Activated CD8-positive, alpha-beta memory T cell treated with anti-CD3 and anti-CD28 coated beads, Interleukin-2, amount 50 U/mL, for 48 hours (primary cell): ENCODE data around the gene CADM4.
"Not testable (repeated sequence)": the region's sequence is repeated elsewhere in the genome, so short reads cannot be mapped to it uniquely, and the experiment has no call there.

Source experiments
- DNase-seq: peaks from one replicate; pipeline ENCODE4 v3.0.0-alpha.2; 2020

CADM4 gene, protein sequence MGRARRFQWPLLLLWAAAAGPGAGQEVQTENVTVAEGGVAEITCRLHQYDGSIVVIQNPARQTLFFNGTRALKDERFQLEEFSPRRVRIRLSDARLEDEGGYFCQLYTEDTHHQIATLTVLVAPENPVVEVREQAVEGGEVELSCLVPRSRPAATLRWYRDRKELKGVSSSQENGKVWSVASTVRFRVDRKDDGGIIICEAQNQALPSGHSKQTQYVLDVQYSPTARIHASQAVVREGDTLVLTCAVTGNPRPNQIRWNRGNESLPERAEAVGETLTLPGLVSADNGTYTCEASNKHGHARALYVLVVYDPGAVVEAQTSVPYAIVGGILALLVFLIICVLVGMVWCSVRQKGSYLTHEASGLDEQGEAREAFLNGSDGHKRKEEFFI

DNA sequence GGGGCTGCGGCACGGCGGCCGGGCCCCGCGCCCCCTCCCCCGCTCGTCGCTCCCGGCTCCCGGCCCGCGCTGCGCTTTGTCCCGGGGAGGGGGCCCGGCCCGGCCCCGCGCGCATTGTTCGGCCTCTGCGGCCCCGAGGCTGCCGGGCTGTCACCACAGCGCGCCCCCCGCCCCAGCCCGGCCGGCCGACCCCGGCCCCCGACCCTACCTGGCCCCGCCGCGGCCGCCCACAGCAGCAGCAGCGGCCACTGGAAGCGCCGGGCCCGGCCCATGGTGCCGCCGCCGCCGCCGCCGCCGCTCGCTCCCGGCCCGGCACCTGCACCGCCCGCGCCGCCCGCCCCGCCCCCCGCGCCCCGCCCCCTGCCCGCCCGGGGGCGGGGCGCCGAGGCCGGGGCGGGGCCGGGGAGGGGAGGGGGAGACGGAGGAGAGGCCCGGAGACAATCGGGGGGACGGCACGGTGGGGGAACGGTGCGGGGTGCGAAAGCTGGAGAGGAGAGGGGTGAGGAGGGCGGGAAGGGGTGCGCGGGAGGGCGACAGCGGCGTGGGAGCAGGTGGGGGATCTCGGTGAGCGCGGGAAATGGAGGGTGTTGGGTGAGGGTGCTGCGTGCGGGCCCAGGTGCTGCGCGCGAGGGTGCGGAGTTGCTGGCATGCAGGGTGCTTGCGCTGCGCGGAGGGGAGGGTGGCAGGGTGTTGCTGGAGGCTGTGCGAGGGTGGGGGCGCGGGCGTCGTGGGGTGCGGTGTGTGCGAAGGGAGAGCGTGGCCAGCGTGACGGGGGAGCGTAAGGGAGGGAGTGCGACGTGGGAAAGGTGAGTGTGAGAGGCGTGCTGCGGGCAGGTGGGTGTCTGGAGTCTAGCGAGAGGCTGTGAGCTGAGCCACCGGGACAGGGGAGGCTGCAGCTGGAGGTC is at the start of gene CADM4:
Gene CADM4, minus strand, starts transcription at position 332 of the 905 bp plus-strand sequence. Its CDS starts 60 bp downstream, at position 272.
- DNase-seq = peak; percentile 73

DNA sequence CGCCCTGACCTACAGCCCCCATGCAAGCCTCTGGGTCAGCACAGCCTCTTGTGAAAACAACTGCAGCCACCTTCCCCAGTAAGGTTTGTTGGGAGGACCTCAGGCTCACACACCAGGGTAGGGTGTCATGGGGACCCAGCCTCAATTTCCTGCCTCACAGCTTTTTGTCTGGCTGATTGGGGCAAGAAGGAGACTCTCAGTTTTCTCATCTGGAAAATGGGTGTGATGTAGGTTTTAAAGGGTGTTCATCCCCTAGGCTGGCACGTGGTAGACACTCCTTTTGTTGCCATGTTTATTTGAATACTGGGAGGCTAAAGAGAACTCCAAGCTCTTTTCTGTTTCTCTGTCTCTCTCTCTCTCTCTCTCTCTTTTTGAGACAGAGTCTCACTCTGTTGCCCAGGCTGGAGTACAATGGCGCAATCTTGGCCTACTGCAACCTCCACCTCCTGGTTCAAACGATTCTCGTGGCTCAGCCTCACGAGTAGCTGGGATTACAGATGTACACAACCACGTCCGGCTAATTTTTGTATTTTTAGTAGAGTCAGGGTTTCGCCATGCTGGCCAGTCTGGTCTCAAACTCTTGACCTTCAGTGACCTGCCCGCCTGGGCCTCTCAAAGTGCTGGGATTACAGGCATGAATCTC is 48.5 kb upstream of the CADM4 start:
- DNase-seq = no peak

DNA sequence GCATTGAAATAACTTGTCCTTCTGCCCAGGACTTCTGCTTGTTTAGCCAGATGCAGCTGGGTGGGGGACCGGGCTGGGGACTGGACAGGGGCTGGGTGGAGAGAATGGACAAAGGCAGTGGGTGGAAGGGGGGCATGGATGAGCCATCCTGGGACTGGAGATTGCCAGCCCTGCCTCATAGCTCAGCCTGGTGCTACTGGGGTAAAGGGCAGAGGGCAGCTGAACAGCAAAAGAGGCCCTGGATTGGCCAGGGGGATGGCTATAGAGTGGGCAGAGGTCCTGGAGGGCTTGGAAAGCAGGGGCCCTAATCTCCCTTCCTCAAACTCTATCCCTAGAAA is 48.0 kb upstream of the CADM4 start:
- DNase-seq = no peak

DNA sequence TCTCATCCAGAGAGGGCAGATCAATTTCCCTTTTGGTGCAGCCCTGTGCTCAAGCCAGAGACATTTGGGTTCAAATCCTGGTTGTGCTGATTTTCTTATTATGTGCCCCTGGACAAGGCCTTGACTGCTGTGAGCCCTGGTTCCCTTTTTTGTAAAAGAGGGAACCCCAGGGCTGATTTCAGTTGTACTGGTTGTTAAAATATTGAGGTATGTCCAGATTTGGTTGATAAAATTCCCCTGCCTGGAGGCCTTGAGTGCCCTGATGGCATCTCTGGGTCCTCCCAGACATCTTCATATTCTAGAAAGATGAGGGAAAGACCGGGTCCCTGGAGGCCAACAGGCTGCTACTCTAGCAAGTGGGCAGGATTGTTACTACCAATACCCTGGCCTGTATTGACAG is 44.7 kb upstream of the CADM4 start:
- DNase-seq = no peak

DNA sequence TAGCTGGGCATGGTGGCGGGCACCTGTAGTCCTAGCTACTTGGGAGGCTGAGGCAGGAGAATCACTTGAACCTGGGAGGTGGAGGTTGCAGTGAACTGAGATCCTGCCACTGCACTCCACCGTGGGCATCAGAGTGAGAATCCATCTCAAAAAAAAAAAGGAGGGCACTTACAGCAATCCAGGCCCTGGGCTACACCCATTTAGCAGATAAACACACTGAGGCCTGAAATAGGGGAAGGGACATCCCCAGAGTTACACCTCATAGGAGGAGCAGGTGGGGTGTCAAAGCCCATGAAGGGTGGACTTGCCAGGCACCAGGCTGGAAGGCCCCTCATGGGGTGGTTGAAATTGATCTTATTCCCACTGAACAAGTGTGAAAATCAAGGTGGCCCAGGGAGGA is 44.3 kb upstream of the CADM4 start:
- no peak for DNase-seq

DNA sequence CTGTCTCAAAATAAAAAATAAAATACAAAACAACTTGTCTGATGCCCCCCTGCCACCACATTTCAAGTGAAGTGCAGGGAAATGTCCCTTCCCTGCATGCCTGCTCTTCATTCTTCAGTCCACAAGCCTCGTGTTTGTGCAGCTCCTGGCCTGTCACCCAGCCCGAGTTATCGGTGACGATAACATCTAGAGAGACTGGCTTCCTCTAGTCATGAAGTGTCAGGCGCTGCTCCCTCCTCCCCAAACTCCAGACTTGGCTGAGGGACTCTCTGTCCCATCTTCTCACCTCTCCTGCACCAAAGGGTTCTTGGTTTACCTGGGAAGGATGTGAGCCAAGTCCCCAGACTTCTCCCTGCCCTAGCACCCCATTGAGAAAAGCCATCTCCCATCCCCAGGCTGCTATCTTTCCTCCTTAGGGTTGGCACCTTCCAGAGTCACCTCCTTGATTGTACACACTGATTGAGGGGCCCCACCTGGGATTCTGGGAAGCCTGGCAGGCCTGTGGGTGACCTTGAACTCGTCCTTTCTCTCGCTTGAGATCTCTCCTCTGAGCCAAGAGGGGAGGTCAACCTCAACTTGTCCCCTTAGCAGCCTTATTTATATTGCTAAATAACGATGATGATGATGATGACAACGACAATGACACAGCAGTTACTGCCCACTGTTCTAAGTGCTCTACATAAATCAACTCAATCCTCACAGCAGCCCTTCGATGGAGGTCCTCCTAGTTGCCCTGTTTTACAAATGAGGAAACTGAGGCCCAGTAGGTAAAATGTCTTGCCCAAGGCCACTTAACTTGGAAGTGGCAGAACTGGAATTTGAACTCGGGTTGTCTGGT is 43.4 kb upstream of the CADM4 start:
- no peak for DNase-seq

DNA sequence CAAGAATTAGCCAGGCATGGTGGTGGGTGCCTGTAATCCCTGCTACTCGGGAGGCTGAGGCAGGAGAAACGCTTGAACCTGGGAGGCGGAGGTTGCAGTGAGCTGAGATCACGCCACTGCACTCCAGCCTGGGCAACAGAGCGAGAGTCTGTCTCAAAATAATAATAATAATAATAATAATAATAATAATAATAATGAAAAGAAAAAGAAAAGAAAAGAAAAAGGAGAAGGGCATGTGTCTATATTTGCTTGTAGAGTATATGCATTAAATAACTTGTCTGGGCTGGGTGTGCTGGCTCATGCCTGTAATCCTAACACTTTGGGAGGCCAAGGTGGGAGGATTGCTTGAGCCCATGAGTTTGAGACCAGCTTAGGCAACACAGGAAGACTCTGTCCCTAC is 42.6 kb upstream of the CADM4 start:
- DNase-seq = not testable (repeated sequence)

DNA sequence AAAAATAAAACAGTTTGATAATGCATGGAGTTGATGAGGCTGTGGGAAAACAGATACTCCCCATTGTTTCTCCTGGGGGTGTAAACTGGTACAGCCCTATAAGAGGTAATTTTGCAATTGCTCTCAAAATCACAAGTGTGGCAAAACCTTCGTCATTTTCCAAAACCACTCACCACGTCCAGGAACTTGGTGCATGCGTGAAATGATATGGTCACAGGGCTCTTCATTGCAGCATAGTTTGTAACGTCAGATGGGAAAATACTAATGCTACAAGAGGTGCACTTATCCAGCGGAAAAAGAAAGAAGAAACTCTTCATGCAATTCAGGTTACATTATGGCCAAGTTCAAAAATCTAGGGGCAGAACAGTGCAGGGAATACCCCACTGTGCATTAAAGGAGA is 42.2 kb upstream of the CADM4 start:
- no peak for DNase-seq

DNA sequence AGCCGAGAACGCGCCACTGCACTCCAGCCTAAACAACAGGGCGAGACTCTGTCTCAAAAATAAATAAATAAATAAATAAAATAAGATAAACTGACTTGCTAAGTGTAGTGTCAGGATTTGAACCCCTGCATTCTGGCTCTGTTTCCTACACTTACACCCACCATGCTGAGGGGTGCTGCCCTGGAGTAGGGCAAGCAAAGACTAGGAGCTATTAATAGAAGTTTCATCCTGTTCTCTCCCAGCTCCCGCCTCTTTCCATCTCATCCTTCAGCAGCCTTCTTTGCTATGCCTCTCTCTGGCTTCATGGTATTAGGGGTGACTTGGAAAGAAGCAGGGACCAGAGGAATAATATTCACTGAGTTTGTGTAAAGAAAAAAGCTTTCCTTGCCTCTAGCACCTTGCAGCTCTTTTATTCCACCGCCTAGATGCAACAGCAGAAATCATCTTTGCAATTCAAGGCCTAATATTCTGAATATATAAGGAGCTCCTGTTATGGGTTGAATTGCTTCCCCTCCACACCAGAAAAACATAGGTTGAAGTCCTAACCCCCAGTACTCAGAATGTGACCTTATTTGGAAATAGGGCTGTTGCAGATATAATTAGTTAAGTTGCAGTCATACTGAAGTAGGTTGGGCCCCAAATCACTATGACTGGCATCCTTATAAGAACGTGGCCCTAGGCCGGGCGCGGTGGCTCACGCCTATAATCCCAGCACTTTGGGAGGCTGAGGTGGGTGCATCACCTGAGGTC is 39.0 kb upstream of the CADM4 start:
- no peak for DNase-seq

DNA sequence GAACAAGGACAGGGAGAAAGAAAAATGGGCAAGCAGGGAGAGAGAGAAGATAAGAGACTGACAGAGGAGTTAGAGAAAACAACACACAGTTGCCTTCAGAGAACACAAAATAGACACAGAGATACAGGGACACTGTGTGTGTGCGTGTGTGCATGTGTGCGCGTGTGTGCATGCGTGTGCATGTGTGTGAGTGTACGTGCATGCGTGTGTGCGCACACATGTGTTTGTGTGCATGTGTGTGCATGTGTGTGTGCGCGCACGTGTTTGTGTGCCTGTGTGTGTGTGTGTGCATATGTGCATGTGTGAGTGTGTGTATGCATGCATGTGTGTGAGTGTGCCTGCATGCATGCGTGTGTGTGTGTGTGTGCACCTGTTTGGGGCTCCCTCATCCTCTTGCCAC is 36.3 kb upstream of the CADM4 start:
- DNase-seq = no peak

DNA sequence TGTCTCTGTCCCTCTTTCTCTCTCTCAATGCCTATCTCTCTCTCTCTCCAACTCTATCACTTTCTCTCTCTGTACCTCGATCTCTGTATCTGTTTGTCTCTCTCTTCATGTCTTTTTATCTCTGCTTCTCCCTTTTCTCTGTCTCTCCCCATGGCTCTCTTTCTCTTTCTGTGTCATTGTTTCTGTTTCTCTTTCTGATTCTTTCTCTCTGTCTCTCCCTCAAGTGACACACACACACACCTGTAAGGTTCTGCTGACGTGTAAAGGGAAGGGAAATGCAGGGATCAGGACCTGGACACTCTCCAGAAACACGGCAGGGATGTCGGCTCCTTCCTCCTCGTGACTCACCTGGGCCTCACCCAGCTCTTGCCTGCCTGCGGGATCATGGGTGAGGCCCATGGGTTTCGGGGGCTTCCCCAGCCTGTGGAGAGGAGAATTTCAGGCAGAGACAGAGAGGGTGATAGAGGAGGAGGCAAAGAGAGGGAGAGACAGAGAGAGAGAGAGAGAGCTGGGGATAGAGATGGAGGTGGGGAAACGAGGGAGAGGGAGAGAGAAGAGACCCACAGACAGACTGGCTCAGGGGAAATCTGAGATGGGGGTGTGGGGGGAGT is 35.7 kb upstream of the CADM4 start:
- DNase-seq = no peak

DNA sequence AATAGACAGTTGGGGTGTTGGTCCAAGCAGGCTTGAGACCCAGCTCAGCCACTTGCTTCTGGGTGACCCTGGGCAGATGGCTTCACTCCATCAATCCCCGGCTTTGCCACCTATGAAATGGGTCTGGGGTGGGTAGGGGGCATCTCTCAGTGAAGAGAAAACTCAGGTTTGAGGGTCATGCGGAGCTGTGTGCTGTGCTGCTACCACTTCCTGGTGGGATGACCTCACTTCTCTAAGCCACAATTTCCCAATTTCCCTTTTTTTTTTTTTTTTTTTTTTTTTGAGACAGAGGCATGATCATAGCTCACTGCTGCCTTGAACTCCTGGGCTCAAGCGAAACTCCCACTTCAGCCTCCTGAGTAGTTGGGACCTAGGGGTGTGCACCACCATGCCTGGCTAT is 34.9 kb upstream of the CADM4 start:
- DNase-seq = no peak

DNA sequence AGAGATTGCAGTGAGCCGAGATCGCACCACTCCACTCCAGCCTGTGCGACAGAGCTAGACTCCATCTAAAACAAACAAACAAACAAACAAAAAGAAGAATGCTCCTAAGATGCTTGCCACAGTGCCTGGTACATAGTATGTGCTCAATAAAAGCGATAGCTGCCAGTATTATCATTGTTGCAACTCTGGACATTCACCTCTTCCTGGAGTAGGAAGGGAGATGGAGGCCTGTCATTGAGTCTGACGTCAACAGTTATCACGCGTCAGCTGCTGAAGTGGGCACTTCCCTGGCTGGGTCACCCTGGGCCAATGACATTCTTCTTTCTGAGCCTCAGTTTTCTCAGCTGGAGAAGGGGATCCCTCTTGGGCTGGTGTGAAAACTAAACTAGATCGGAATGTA is 34.5 kb upstream of the CADM4 start:
- no peak for DNase-seq

DNA sequence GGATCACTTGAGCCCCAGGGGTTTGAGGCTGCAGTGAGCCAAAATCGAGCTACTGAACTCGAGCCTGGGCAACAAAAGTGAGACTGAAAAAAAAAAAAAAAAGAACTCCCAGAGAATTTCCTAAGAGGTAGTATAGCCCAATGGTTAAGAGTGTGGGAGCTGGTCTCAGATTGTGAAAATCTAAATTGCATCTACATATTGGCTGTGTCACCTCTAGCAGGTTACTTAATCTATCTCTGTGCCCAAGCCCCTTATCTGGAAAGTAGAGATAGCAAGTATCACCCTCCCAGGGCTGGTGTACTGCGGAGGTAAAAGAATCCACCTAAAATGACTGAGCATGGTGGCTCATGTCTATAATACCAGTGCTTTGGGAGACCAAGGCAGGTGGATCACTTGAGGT is 34.0 kb upstream of the CADM4 start:
- no peak for DNase-seq

DNA sequence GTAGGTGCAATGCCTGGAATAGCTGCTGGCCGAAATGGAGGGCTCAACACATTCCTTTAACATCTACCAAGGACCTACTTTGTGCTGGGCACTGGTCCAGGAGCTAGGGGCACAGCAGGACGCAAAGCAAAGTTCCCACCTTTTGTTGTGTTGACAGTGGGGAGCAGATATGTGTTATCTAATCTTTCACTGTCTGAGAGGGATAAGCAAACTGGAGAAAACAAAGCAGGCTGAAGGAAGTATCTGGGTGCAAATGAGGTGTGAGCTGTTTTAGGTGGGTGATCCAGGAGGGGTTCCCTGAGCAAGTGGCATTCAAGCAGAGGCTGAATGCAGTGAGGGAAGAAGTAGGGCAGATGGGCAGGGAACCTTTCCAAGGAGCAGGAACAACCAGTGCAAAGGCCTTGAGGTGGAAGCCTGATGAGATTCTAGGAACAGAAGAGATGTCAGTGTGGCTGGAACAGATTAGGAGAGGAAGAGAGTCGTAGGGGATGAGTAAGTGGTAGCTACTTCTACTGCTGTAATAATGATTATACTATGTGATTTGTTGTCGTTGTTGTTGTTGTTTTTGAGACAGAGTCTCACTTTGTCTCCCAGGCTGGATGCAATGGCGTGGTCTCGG is 32.5 kb upstream of the CADM4 start:
- DNase-seq = no peak

DNA sequence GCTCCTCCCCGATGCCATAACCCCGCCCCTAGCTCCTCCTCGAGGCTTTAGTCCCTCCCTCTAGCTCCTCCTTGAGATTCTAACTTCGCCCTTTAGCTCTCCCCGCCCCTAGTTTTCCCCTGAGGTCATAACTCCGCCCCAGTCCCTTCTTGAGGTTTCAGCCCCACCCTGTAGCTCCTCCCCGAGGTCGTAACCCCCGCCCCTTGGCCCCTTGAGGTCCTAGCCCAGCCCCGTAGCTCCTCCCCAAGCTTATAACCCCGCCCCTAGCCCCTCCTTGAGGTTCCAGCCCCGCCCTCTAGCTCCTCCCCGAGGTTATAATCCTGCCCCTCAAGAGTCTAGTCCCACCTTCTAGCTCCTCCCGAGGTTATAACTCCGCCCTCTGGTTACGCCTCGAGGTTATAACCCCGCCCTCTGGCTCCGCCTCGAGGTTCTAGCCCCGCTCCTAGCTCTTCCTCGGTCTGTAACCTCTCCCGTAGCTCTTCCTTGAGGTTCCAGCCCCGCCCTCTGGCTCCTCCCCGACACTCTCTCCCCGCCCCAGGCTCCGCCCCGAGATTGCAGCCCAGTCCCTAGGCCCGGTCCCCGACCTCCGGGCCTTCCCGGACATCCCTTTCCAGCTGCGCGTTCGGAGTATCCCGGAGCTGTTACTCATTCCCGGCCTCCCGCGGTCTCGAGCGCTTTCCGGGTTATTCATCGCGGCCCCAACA is 28.9 kb upstream of the CADM4 start:
- peak; percentile 96 for DNase-seq

DNA sequence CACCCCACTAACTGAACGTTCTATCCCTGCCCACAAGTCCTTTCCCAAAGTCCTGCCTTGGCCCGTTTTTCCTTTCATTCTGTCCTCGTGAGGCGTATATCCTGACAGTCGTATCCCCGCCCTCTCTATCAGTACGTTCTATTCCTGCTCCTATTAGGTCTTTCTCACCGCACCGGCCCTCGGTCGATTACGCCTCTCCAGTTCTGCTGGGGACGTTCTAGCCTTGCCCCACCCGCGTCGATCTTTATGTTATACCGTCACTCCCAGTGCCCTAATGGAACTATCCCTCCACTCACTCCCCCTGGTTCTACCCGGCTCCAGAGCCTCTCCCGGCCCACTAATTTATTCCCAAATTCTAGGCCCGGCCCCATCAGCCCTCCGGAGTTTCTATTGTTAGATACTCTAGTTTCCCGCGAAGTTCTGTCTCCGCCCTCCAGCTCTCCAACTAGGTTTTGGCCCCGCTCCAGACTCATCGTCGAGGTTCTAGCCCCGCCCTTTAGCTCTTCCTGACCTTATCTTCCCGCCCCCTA is 28.3 kb upstream of the CADM4 start:
- DNase-seq = peak; percentile 95

DNA sequence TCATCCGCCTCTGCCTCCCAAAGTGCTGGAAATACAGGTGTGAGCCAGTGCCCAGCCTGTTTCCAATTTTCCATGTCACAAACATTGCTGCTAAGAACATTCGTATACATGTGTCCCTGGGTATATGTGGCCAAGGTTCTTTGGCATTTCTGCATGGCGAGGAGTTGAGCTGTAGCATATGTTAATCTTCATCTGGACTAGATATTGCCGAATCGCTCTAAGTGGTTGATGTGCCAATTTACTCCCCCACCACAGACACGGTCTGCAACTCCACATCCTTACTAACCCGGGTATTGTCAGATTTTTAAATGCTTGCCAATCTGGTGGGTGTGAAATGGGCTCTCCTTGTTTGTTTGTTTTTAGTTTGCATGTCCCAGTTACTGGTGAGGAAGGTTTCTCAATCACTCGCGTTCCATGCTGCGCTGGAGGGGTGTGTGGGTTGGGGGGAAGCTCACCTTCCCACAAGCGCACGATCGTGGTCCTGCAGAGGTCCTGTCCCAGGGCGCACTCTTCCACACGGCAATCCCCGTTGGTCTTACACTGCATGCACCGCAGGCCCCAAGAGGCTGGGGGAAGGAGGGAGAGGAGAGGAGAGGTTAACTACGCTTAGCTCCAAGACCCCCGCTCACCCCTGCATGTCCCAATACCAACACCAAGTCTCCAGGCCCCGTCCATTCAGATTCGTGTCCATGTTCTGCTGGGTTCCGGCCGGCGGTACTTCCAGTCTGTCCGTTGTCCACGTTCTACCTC is 27.7 kb upstream of the CADM4 start:
- no peak for DNase-seq

DNA sequence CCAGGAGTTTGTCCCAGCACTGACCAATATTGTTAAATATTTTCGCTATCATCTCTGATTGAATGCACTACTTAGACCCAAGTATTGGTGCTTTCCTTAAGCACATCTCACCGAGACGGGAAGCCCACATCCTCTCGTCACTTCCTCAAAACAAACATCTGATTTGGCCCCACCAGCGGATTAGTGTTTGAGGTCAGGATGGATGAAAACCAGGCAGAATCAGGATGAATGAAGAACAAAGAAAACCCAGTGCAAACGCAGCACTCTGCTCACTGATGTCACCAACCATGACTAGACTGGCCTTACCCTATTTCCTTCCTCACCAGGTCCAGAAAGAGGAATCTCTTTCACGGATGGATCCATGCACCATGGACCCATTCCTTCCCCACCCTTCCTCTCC is 24.4 kb upstream of the CADM4 start:
- DNase-seq = no peak
